Keratinocyte (primary cell): ENCODE results near the gene TMX1.

ENCODE experiments used
- EZH2 ChIP-seq: IDR thresholded peaks from one replicate; pipeline ENCODE4 v1.6.1; 2012; ENCODE audit warnings: inconsistent platforms, mild to moderate bottlenecking, low read length, moderate library complexity
- TF ChIP-seq, protein P1 (sequence below), 3 experiments: IDR thresholded peaks in 1 of 3; conservative IDR thresholded peaks in 1 of 3; optimal IDR thresholded peaks in 1 of 3; 2 replicates in 2 of 3; 3 replicates in 1 of 3; pipeline versions ENCODE3 to v1.5.1; 2011; ENCODE audit warnings: low read length in 3 of 3, mild to moderate bottlenecking in 3 of 3, moderate library complexity in 2 of 3, control low read depth in 1 of 3, inconsistent platforms in 1 of 3; ENCODE audit not compliant: insufficient read depth in 2 of 3; ENCODE audit errors: extremely low read depth in 1 of 3

DNA sequence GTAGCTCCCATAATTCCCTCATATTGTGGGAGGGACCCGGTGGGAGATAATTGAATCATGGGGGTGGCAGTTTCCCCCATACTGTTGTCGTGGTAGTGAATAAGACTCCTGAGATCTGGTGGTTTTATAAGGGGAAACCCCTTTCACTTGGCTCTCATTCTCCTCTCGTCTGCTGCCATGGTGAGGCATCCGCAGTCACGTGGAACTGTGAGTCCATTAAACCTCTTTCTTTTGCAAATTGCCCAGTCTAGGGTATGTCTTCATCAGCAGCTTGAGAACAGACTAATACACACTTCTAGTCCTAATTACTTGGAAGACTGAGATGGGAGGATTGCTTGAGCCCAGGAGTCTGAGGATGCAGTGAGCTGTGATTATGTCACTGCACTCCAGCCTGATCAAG, 64.4 kb downstream of the TMX1 start:
- TF ChIP-seq, protein P1, sequence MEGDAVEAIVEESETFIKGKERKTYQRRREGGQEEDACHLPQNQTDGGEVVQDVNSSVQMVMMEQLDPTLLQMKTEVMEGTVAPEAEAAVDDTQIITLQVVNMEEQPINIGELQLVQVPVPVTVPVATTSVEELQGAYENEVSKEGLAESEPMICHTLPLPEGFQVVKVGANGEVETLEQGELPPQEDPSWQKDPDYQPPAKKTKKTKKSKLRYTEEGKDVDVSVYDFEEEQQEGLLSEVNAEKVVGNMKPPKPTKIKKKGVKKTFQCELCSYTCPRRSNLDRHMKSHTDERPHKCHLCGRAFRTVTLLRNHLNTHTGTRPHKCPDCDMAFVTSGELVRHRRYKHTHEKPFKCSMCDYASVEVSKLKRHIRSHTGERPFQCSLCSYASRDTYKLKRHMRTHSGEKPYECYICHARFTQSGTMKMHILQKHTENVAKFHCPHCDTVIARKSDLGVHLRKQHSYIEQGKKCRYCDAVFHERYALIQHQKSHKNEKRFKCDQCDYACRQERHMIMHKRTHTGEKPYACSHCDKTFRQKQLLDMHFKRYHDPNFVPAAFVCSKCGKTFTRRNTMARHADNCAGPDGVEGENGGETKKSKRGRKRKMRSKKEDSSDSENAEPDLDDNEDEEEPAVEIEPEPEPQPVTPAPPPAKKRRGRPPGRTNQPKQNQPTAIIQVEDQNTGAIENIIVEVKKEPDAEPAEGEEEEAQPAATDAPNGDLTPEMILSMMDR (optimal IDR thresholded peaks at IDR 0.05 in 1 of 3, IDR thresholded peaks at IDR 0.05 in 1 of 3, conservative IDR thresholded peaks at IDR 0.05 in 1 of 3; ENCODE audit: extremely low read depth in 1 of 3, insufficient read depth in 2 of 3, low read length in 3 of 3), result no peak
- no peak for TF ChIP-seq EZH2
